ENCODE data around the gene CKS2.

The CKS2 gene

DNA sequence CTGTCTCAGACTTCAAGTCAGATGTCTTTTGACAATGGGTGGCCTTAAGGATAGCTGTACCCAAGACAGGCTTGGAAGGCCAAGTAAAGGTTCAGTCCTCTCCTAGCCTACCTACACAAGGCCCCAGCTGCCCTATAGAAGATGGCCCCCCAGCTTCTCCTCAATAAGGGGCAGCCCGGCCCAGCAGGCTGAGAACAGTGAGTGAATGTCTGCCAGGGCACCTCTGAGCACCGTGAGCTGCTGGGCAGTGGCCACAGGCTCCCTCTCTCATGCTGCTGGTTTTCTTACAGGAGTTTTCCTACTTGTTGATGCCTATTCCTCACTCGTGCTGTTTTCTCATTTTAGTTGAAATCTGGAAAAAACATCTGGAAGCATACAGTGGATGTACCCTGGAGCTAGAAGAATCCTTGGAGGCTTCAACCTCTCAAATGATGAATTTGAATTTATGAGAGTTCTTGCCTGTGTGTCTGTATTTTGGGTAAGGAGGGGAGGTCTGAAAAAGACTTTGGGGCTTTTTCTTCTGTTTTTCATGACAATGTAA lies 47.5 kb downstream of the CKS2 start:
- H3K9me3 ChIP-seq (ENCODE audit: low read depth, low read length): no peaks in the 10 kb centered on the region
- no peak for DNase-seq (ENCODE audit: low read depth, low spot score)
- TF ChIP-seq EZH2 (IDR thresholded peaks at IDR 0.05): no peak
- peaks cover 83% of the 10 kb centered on the region for H3K36me3 ChIP-seq (ENCODE audit: insufficient read depth, low read length)
- H3K27ac ChIP-seq: no peak overlapping the region
- no peak overlapping the region for H3K9ac ChIP-seq (ENCODE audit: insufficient read length)
- no peak overlapping the region for H3K4me3 ChIP-seq

DNA sequence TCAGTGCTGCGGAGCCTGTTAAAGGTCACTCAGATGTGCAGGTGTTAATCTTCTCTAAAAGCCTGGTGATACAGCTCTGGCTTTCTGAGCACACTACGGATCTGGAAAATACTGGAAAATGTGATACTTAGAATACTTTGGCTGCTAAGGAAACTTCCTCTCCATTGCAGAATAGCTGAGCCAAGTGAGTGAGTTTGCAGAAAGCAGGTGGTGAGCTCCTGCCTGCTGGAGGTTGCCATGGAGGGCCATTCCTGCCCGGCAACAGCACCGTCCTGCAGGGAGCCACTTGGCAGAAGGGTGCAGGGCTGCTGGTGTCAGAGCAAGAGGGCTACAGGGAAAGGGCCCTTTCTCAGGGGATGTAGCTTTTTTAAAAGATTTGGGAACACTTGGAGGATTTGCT lies 48.0 kb downstream of the CKS2 start:
- Histone ChIP-seq H3K36me3 (ENCODE audit: insufficient read depth, low read length) (peaks cover 78% of the 10 kb centered on the region), H3K27ac (no peak overlapping the region), H3K9me3 (ENCODE audit: low read depth, low read length) (no peaks in the 10 kb centered on the region), H3K4me3 (no peak overlapping the region), H3K9ac (ENCODE audit: insufficient read length) (no peak overlapping the region)
- no peak for DNase-seq (ENCODE audit: low read depth, low spot score)
- TF ChIP-seq FOXP2 (optimal IDR thresholded peaks at IDR 0.05; ENCODE audit: control extremely low read depth, extremely low read length, insufficient read depth): no peak
- no peak for TF ChIP-seq EZH2 (IDR thresholded peaks at IDR 0.05)
- no peak for TF ChIP-seq POLR2AphosphoS5 (IDR thresholded peaks at IDR 0.05; ENCODE audit: borderline replicate concordance, low read depth, low read length)

DNA sequence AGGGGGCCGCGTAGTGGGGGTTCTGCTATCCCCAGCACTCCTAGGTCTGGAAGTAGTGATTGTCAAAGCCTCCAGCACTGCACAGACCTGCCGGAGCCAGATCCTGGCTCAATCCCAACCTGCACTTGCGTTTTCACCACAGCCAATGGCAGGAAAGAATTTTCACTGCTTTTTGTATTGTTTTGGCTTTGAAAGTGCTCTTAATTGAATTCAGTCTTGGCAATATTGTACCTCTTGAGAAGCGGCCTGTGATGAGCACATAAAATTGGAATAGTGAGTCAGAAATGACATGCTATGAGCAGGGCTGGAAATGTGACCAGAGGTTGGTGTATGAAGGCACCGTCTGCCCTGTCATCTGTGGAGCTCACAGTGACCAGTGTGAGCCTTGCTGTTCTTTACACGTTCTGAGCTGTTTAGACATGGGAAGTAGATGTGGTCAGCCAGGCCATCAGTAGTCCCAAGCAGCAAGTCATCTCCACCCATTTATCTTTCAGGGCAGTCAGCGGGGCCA lies 48.8 kb downstream of the CKS2 start:
- DNase-seq (ENCODE audit: low read depth, low spot score): no peak
- Histone ChIP-seq H3K9me3 (ENCODE audit: low read depth, low read length) (no peaks in the 10 kb centered on the region), H3K4me3 (no peak overlapping the region), H3K36me3 (ENCODE audit: insufficient read depth, low read length) (peaks cover 70% of the 10 kb centered on the region), H3K9ac (ENCODE audit: insufficient read length) (no peak overlapping the region), H3K27ac (peak overlapping the region; percentile 19)
- TF ChIP-seq POLR2AphosphoS5 (IDR thresholded peaks at IDR 0.05; ENCODE audit: borderline replicate concordance, low read depth, low read length) (no peak), EZH2 (IDR thresholded peaks at IDR 0.05) (no peak), FOXP2 (optimal IDR thresholded peaks at IDR 0.05; ENCODE audit: control extremely low read depth, extremely low read length, insufficient read depth) (no peak)

DNA sequence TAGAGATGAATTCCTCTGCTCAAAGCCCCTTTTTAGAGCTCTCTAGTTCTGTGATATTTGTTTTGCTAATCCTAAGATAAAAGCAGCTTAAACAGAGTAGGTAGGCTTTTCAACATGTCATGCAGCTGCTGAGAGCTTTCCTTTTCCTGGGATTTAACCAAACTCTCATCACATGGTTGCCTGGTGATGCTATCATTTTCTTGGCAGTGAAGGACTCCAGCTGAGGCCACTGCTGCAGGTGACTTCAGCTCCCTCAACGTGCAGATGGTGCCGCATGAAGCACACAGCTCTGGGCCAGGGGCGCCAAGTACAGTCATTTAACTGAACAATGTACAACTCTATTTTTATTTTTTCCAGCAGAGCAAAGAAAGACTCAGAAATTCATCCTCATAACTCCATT lies 49.5 kb downstream of the CKS2 start:
- Histone ChIP-seq H3K9me3 (ENCODE audit: low read depth, low read length) (no peaks in the 10 kb centered on the region), H3K9ac (ENCODE audit: insufficient read length) (no peak overlapping the region), H3K27ac (no peak overlapping the region), H3K36me3 (ENCODE audit: insufficient read depth, low read length) (peaks cover 63% of the 10 kb centered on the region), H3K4me3 (no peak overlapping the region)
- no peak for TF ChIP-seq FOXP2 (optimal IDR thresholded peaks at IDR 0.05; ENCODE audit: control extremely low read depth, extremely low read length, insufficient read depth)
- TF ChIP-seq EZH2 (IDR thresholded peaks at IDR 0.05): no peak
- no peak for TF ChIP-seq POLR2AphosphoS5 (IDR thresholded peaks at IDR 0.05; ENCODE audit: borderline replicate concordance, low read depth, low read length)
- DNase-seq (ENCODE audit: low read depth, low spot score): no peak

DNA sequence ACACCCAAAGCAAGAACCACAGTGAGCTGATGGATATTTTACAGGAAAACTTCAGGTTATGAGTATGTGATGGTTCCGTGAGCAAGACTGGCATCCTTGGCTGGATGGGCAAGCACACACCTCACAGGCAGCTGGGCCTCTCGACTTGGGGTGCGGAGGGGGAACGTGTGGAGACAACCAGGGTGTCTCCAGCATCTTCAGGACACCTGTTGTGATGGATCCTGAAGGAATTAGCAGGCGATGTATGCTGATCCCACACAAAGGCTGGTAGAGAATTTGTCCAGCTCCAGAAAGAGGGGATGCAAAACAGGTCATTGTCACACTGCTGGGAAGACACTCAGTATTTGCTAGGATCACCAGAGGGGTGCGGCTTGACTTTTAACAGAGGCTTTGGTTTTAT lies 50.0 kb downstream of the CKS2 start:
- H3K27ac ChIP-seq: no peak overlapping the region
- H3K9me3 ChIP-seq (ENCODE audit: low read depth, low read length): no peaks in the 10 kb centered on the region
- H3K36me3 ChIP-seq (ENCODE audit: insufficient read depth, low read length): peaks cover 58% of the 10 kb centered on the region
- TF ChIP-seq FOXP2 (optimal IDR thresholded peaks at IDR 0.05; ENCODE audit: control extremely low read depth, extremely low read length, insufficient read depth) (no peak), POLR2AphosphoS5 (IDR thresholded peaks at IDR 0.05; ENCODE audit: borderline replicate concordance, low read depth, low read length) (no peak), EZH2 (IDR thresholded peaks at IDR 0.05) (no peak)
- DNase-seq (ENCODE audit: low read depth, low spot score): no peak
- no peak overlapping the region for H3K9ac ChIP-seq (ENCODE audit: insufficient read length)
- H3K4me3 ChIP-seq: no peak overlapping the region

DNA sequence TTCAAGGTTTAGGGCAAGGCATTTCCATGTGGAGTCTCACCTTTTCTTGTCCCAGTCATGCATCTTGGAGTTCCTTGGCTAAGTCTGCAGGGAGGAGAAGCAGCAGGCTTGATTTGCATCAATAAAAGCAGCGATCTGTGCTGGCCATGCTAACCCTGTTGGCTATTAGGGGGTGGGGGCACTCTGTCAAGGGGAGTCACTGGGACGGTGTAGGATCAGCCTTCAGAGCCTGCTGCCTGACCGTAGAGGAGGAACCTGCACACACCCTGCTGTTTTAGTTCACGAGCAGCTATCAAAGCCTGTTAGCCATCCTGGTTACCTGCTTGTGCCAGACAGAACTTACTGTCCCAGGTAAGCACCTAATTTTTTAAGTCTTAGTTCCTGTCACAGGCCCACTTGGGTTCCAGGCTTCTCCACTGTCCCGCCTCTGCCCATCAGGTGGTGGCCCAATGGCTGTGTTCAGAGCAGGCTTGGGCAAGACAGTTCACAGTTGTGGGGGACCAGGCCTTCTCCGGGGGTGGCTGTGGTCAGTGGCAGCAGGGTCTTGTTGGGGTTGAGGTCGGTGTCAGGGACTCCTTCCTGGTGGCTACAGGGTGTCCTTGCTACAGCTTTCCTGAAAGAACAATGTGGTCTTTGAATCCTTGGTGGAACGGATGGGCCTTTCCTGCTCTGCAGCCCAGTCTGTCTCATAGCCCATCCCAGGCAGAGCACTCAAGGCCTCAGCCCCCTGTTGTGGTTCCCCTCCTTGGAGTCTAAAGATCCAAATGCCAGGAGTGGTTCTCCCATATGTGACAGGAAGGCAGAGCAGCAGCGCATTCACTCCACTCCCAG lies 51.0 kb downstream of the CKS2 start:
- DNase-seq (ENCODE audit: low read depth, low spot score): no peak
- no peaks in the 10 kb centered on the region for H3K9me3 ChIP-seq (ENCODE audit: low read depth, low read length)
- peaks cover 49% of the 10 kb centered on the region for H3K36me3 ChIP-seq (ENCODE audit: insufficient read depth, low read length)
- H3K9ac ChIP-seq (ENCODE audit: insufficient read length): no peak overlapping the region
- TF ChIP-seq EZH2 (IDR thresholded peaks at IDR 0.05) (no peak), POLR2AphosphoS5 (IDR thresholded peaks at IDR 0.05; ENCODE audit: borderline replicate concordance, low read depth, low read length) (no peak), FOXP2 (optimal IDR thresholded peaks at IDR 0.05; ENCODE audit: control extremely low read depth, extremely low read length, insufficient read depth) (no peak)
- no peak overlapping the region for H3K4me3 ChIP-seq
- H3K27ac ChIP-seq: no peak overlapping the region

DNA sequence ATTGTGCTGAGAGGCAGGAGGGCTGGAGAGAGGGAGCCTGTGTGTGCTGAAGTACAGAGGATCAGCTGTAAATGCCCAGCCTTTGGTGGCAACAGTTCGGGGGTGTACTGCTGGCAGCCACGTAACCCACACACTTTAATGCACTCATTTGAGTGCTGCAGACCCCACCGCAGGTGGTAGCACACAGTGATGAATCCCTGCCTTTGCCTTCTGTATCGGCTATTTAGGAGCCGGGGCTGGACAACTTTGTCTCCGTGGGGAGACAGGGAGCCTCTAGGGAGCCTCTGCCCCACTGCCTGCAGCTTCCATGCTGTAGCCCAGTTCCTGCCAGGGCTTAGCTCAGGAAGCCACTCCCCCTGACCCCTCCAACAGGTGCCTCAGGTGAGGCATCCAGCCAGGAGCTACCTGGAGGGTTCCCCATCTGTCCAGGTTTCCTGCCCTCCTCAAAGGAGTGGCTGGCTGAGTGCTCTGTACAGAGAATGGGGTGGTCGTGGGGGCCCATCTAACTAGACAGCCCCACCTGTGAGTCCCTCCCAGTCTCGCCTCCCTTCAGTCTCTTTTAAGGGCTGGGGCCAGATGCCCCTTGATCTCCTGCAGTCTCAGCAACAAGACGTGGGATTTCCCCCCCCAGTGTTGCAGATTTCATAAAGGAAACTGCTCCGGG lies 51.8 kb downstream of the CKS2 start:
- Histone ChIP-seq H3K27ac (no peak overlapping the region), H3K9me3 (ENCODE audit: low read depth, low read length) (no peaks in the 10 kb centered on the region), H3K36me3 (ENCODE audit: insufficient read depth, low read length) (peaks cover 42% of the 10 kb centered on the region), H3K9ac (ENCODE audit: insufficient read length) (no peak overlapping the region), H3K4me3 (no peak overlapping the region)
- no peak for TF ChIP-seq POLR2AphosphoS5 (IDR thresholded peaks at IDR 0.05; ENCODE audit: borderline replicate concordance, low read depth, low read length)
- no peak for TF ChIP-seq FOXP2 (optimal IDR thresholded peaks at IDR 0.05; ENCODE audit: control extremely low read depth, extremely low read length, insufficient read depth)
- TF ChIP-seq EZH2 (IDR thresholded peaks at IDR 0.05): no peak
- DNase-seq (ENCODE audit: low read depth, low spot score): no peak

DNA sequence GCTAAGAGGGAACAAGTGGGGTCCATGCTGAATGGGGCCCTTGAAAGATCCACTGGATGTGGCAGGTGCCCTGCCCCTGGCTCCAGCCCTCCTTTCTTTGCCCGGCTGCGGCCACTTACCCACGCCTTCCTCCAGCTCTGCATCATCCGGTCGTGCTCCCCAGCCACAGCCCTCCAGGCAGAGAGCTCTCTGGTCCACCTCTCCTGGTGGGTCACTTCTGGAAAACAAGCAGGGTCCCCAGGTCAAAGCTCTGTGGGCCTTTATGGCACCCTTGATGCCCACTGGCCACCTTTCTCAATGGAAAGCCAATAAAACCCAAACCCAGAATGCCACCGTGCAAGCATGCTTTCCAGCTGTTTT lies 52.3 kb downstream of the CKS2 start:
- Histone ChIP-seq H3K9me3 (ENCODE audit: low read depth, low read length) (no peaks in the 10 kb centered on the region), H3K9ac (ENCODE audit: insufficient read length) (no peak overlapping the region), H3K36me3 (ENCODE audit: insufficient read depth, low read length) (peaks cover 37% of the 10 kb centered on the region), H3K4me3 (no peak overlapping the region), H3K27ac (no peak overlapping the region)
- DNase-seq (ENCODE audit: low read depth, low spot score): no peak
- no peak for TF ChIP-seq EZH2 (IDR thresholded peaks at IDR 0.05)
- TF ChIP-seq POLR2AphosphoS5 (IDR thresholded peaks at IDR 0.05; ENCODE audit: borderline replicate concordance, low read depth, low read length): no peak
- no peak for TF ChIP-seq FOXP2 (optimal IDR thresholded peaks at IDR 0.05; ENCODE audit: control extremely low read depth, extremely low read length, insufficient read depth)
